ELR (cell line): Measurements from ENCODE around the gene UFL1.
"Not testable (repeated sequence)": the region's sequence is repeated elsewhere in the genome, so short reads cannot be mapped to it uniquely, and the experiment has no call there.

ENCODE experiments used
- DNase-seq: peaks from one replicate; pipeline ENCODE4 v3.0.0-alpha.2; 2015; ENCODE audit warnings: low read depth

UFL1 gene

DNA sequence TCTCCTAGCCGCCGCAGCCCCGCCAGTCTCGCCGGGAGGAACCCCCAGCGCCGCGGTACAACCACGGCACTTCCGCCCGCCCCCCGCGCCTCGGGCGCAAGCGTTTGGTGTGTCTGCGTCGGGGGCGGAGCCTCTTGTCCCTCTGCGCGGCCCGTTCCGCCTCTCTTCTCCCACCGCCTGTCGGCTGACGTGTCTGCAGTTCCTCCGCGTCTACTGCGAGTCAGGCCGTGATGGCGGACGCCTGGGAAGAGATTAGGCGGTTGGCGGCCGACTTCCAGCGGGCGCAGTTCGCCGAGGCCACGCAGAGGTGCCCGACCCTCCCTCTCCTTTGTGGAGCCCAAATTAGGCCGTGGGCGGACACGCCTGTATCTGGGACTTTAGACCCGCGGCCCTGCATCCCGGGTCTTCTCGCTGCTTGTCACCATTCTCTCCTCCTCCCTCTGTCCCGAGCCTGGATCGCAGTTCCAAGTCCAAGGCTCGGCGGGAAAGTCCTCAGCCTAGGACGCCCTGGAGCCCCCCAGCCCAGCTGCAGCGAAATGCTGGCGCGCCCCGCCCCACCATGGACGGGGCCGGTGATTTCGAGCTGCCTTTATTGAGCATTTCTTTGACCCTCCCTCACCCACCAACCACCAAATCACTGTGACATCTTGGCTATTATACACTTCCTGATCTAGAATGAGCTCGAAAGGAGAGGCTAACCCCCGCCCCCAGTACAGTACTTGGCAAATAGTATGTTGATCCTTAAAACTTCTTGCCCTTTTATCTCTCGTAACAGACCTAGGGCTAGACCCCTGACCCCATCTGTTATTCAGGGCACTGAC lies at the start of gene UFL1:
TSS of gene UFL1 (plus strand) at position 163 of the 821 bp plus-strand sequence. CDS start at position 231, 68 bp downstream.
- DNase-seq: peak; percentile 95

DNA sequence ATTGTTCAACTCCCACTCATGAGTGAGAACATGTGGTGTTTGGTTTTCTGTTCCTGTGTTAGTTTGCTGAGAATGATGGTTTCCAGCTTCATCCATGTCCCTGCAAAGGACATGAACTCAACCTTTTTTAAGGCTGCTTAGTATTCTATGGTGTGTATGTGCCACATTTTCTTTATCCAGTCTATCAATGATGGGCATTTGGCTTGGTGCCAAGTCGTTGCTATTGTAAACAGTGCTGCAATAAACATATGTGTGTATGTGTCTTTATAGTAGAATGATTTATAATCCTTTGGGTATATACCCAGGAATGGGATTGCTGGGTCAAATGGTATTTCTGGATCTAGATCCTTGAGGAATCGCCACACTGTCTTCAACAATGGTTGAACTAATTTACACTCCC lies 49.3 kb upstream of the UFL1 start:
- DNase-seq: not testable (repeated sequence)

DNA sequence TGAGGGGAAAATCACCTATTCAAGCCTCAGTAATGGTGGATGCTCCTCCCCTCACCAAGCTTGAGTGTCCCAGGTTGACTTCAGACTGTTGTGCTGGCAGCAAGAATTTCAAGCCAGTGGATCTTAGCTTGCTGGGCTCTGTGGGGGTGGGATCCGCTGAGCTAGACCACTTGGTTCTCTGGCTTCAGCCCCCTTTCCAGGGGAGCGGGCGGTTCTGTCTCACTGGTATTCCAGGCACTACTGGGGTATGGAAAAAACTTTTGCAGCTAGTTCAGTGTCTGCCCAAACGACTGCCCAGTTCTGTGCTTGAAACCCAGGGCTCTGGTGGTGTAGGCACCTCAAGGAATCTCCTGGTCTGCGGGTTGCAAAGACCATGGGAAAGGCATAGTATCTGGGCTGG lies 42.9 kb upstream of the UFL1 start:
- DNase-seq: no peak

DNA sequence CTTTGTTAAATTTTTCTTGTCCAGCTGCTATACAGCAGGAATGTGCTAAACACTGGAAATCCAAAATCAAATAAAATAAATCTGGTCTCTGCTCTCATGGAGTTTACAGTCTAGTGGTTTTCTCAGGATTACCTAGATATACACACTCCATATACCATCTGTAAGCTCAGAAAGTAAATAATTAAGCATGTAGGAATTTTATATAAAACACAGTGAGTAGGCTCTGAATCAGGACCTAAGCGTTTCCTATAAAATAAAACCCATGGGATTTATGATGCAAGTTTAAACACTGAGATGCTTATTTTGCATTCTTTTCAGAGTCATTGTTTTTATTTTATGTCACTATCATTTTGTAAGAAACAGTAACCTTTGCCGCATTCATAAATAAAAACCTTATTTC lies 29.7 kb upstream of the UFL1 start:
- DNase-seq: no peak

DNA sequence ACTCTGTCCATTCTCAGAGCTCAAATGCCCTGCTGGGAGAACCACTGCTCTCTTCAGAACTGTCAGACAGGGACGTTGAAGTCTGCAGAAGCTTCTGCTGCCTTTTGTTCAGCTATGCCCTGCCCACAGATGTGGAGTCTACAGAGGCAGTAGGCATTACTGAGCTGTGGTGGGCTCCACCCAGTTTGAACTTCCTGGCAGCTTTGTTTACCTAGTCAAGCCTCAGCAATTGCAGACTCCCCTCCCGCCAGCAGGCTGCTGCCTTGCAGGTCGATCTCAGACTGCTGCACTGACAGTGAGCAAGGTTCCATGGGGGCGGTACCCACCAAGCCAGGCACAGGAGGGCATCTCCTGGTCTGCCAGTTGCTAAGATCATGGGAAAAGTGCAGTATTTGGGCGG lies 21.8 kb upstream of the UFL1 start:
- DNase-seq: no peak

DNA sequence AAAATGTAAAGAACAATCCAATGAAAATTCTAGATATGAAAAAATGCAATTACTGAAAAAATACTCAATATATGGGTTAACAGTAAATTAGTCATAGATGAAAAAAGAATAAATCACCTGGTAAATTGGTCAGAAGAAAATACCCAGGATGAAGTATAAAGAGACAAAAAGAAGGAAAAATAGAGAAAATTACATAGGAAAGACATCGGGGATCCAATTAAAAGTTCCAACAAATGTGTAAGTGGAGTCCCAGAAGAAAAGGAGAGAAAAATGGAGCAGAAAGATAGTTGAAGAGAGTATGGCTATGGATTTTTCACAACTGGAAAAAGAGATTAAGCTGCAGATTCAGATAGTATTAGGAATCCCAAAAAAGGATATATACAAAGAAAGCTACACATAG lies 18.7 kb upstream of the UFL1 start:
- no peak for DNase-seq

DNA sequence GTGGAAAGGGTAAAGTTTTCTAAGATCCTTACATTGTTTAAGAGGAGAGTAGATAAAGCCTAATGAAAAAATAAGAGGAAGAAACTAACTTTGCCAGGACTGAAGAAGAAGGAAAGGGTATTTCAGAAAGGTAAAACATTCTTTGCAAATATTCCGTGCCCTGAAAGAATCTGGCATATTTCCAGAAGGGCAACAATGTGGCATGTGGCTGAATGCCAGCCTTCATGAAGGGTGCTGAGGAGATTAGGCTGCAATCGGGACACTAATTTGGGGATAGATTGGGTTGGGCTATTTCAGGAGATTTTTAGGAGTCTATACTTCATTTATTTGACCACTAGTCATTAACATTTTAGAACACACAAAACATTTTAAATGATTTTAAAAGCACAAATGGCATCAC lies 16.2 kb upstream of the UFL1 start:
- DNase-seq: no peak

DNA sequence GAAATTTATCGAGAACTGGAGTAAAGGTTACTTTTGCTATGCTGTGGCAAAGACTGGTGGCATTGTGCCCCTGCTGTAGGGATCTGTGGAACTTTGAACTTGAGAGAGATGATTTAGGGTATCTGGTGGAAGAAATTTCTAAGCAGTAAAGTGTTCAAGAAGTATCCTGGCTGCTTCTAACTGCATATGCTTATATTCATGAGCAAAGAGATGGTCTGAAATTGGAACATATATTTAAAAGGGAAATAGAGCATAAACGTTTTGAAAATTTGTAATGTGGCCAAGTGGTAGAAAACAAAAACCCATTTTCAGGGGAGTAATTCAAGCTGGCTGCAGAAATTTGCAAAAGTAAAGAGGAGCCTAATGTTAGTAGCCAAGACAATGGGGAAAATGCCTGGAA lies 12.3 kb upstream of the UFL1 start:
- no peak for DNase-seq

DNA sequence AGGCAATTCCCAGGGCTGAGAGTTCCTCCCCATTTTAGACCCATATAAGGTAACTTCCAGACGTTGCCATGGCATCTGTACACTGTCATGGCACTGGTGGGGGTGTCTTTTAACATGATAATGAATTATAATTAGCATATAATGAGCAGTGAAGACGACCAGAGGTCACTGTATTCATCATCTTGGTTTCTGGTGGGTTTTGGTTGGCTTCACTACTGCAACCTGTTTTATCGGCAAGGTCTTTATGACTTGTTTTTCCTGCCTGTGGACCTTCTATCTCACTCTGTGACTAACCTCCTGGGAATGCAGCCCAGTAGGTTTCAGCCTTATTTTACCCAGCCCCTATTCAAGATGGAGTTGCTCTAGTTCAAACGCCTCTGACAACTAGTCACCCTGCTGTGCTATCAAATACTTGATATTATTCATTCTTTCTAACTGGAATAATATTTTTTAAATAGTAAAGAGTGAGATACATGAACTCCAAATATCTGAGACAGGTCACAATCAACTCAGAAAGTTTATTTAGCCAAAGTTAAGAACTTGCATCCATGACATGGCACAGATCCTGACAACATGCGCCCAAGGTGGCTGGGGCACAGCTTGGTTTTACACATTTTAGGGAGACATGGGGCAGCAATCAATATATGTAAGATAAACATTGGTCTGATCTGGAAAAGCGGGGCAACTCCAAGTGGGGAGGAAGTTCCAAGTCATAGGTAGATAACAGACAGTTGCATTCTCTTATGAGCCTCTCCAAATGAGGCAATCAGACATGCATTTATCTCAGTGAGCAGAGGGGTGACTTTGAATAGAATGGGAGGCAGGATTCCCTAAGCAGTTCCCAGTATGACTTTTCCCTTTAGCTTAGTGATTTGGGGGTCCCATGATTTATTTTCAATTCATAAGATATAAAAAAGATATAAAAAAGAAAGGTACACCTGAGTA lies 1.2 kb upstream of the UFL1 start:
- DNase-seq: peak; percentile 66

DNA sequence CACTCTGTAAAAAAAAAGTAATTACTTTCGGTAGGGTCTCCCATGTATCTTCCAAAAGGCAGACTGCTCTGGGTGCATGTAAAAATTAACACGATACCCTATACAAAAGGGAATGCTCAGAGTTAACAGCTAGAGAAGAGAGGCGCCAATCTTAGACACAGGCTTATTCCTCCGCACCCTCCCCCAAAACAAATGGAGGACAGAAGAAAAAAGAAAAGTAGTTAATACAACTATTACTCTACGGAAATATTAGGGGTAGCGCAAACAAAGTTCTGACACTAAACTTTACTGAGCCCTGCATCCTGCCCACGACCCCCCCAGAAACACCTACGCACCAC lies 331 bp upstream of the UFL1 start:
- DNase-seq: no peak

DNA sequence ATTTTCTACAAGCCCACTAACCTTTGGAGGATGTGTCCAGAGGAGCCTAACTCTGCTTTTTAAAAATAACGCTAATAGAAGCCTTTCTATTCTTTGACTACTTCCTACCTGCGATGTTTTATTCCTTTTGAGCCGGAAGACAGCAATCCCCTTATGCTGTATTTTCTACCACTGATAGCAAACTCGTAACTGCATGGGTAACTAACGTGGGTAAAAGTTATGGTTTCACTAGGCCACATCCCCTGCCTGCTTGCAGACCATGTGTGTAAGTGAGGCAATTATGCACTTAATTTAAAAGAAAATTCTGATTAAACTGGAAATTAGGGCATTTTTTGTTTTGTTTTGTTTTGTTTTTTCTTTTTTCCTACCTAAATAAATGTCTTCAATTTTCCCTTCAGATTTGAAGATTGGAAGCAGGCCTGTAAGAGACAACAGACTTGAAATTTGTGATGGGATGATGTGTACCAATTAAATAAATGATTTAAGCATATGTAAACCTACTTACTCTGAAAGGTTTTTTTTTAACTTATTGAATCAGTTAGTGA lies 931 bp downstream of the UFL1 start:
- peak; percentile 28 for DNase-seq

DNA sequence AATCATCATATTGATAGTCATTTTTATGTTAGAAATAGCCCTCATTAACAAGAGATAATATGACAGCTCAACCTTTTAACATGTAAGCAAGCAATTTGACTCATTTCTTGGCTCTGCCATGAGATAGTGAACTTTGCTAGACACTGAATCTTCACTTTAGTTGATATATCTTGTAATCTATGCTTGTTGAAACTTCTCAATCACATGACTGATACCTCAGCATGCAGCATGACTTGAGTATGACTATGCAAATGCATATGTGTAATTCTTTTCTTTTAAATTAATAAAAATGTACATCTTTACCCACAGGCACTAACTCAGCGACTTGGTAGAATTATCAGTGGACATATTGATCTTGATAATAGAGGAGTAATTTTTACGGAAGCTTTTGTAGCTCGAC lies 6.6 kb downstream of the UFL1 start:
- no peak for DNase-seq

DNA sequence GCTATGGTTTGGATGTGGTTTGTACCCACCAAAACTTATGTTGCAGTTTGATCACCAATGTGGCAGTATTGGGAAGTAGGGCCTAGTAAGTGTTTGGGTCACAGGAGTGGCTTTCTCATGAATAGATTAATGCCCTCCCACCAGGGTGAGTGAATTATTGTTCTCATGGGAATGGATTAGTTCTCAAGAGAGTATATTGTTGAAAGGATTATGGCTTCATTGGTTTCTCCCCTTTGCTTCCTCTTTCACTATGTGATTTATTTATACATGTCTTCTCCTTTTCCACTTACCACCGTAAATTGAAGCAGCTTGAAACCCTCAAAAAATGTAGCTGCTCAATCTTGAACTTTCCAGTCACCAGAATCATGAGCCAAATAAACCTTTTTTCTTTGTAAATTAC lies 10.8 kb downstream of the UFL1 start:
- no peak for DNase-seq

DNA sequence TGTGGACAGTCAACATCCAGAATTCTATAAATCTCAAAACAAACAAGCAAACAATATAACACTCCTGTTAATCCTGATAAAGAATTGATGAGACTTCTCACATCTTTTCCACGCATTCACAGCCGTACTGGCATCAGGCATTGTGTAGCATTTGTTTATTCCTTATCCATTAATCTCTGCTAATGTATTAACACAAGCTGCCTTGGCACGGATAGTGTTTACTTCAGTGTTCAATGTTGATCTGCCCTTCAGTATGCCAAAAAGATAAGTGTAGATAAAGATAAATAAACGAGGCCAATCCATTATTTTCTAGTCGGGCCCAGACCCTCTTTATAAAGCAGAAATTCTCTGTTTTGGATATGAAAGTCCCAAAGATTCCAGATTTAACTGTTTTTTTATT lies 16.1 kb downstream of the UFL1 start:
- DNase-seq: no peak

DNA sequence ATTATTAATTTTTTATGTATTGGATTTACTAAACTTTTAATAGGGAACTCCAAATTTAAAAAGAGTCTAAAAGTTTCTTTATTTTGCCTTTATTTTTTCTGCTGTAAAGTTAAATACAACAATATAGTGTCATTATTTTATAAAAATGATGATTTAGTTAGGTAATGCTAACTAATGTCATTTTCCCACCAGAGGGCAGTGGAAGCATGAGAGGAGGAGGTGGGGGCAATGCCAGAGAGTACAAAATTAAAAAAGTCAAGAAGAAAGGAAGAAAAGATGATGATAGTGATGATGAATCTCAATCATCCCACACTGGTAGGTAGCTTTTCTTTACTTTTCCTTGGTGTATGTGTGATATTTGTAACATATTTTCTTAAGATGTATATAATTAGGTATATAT lies 21.1 kb downstream of the UFL1 start:
- peak; percentile 35 for DNase-seq

DNA sequence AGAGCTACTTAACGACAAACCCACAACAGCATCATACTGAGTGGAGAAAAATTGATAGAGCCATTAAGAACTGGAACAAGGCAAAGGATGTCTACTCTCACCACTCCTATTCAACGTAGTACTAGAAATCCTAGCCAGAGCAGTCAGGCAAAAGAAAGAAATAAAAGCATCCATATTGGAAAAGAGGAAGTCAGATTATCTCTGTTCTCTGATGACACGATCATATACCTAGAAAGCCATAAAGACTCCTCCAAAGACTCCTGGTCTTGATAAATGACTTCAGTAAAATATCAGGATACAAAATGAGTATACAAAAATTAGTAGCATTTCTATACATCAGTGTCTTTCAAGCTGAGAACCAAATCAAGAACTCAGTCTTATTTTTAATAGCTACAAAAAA lies 24.3 kb downstream of the UFL1 start:
- DNase-seq: no peak

DNA sequence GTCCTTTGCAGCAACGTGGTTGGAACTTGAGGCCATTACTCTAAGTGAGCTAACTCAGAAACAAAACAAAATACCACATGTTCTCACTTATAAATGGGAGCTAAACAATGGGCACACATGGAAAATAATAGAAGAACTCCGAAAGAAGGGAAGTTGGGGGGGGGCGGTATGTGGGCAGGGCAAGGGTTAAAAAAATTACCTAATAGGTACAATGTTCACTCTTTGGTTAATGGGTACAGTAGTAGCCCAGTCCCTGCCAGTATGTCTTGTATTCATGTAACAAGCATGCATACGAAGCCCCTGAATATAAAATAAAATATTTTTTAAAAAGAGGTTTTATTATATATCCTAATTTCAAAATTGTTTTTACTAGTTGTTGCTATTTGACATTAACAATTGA lies 26.0 kb downstream of the UFL1 start:
- DNase-seq: no peak

DNA sequence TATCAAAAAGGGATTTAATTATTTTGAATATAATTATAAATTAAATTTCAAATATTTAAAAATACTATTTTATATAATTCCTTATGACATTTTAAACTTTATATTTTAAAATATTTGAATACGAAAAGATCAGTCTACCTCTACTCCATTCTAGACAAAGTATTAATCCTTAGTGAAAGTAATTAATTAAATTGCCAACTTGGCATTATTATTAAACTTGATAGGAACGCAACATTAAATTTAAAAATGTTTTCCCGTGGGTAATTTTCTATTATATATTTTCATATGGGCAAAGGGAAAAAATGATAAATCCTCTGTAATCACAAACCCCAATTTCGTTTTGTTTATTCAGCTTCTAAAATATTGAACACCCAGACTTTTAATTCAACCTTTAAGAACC lies 33.0 kb downstream of the UFL1 start:
- DNase-seq: no peak

DNA sequence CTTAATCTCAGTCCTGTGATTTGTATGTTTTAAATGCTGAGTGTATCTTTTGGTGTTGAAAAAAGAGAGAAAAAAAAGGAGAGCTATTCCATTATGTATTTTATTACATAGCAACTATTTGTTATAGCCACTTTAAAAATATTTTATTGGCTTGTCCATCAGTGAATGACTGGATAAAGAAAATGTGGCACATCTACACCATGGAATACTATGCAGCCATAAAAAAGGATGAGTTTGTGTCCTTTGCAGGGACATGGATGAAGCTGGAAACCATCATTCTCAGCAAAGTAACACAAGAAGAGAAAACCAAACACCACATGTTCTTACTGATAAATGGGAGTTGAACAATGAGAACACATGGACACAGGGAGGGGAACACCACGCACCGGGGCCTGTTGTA lies 38.1 kb downstream of the UFL1 start:
- DNase-seq: not testable (repeated sequence)

DNA sequence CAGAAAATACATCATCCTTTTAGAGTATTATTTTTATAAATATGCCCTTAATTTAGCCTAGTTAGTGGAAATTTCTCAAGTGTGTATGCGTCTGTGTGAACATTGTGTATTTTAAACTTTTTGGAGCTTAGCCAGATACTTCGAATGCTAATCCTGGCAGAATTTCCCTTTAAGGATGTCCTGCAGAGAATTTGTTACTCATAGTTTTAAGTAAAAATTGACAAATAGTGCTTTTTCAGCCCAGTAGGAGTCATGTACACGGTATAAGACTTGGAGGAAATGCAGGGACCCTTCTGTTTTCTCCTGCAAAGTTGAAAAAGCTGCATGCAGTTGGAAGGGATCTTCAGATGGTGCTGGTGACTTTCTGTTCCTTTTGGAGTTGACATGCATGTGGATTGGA lies 41.3 kb downstream of the UFL1 start, which contains the start of gene FHL5:
TSS of gene FHL5 (plus strand) at position 243 of the 400 bp plus-strand sequence. CDS start 40,486 bp downstream, outside the sequence.
- no peak for DNase-seq

DNA sequence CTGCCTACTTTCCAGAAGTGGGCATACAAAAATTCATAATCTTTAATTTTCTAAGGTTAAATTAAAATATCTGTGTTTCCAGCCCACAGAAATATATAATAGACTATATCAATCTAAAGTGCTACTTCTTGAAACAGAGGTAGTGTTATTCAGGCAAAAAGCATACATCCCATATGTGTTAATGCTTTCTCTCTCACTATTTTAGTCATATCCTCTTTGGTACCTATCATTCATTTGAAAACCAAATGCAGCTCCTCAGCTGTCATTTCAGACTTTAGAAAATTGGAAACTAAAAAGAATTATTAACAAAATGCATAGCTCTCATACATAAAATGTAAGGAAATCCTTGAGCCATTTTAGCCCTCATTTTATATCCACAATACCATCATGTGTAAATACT lies 42.2 kb downstream of the UFL1 start:
- no peak for DNase-seq

DNA sequence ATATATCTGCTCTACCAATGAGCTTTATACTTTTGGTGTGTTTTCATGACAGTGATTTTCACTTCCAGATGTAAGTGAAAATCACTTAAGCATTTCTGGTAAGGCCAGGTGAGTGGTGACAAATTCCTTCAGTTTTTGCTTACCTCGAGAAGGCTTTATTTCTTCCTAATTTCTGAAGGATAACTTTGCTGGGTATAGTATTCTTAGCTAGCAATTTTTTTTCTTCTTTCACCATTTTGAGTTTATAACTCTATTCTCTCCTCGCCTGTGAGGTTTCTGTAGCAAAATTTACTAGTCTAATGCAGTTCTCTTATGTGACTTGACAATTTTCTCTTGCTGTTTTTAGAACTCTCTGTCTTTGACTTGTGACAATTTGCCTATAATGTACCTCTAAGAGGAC lies 48.4 kb downstream of the UFL1 start:
- no peak for DNase-seq

DNA sequence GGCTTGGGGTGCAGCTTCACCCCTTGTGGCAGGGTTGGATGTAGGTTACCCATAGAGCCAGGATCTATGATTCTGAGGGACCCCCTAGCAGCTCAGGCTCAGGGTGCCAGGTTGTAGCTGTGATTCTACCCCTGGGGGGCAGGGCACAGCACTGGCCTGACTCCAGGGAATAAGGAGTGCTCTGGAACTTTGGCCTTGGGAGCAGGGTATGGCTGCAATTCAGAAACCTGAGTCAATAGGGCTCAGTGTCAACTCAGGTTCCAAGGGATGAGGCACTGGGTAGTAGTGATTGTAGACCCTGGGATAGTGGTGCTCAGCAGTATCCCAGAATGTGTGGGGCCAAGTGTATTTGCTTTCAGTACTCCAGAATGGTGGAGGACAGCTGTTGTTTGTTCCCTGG lies 49.9 kb downstream of the UFL1 start:
- DNase-seq: no peak
